ENCODE measurements around the gene ALPK3. TPM values are rescaled to one million over a fixed set of nuclear protein-coding genes. Genes with fewer than 3 reads are reported as not detected.

The ALPK3 gene
- polyA plus RNA-seq, 1 donor from 2014 or later = not detected

- Mint-ChIP-seq H3K27me3 (peaks cover 12% of the 10 kb centered on the region), H3K9me3 (no peaks in the 10 kb centered on the region), H3K4me3 (no peak overlapping the region), H3K36me3 (peaks cover 3% of the 10 kb centered on the region), H3K27ac (peak overlapping the region in 1 of 3 donors; percentile 50), H3K4me1 (no peaks in the 10 kb centered on the region)
Measured at GRCh38 chr15:84889991-84890669, 73.0 kb downstream of the ALPK3 start.

GRCh38 chr15:84890670-84891162 is 73.6 kb downstream of the ALPK3 start:
- Mint-ChIP-seq H3K4me1 (no peaks in the 10 kb centered on the region), H3K9me3 (no peaks in the 10 kb centered on the region), H3K4me3 (no peak overlapping the region), H3K27ac (peak overlapping the region in 2 of 3 donors; percentile 25 to 50), H3K36me3 (peaks cover 3% of the 10 kb centered on the region), H3K27me3 (peaks cover 12% of the 10 kb centered on the region)

DNA sequence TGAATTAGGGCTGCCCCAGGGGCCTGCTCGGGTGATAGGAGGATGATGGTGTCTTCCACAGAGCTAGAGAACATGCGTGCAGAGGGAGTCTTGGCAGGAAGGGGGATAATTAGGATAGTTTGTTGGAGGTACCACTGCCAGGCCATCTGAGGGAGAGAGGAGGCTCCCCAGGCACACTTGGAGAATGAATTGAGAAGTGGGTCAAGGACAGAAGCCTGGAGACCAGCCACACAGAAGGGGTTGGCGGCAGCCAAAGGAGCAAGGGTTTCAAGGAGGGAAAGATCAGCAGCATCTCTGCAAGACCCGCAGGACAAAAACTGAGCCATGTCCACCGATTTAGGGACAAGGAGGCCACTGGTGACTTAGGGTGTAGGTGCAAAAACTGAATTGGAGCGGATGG is 74.2 kb downstream of the ALPK3 start:
- Mint-ChIP-seq H3K9me3 (no peaks in the 10 kb centered on the region), H3K4me3 (no peak overlapping the region), H3K27ac (no peak overlapping the region), H3K36me3 (peaks cover 3% of the 10 kb centered on the region), H3K4me1 (no peaks in the 10 kb centered on the region), H3K27me3 (peaks cover 13% of the 10 kb centered on the region)

GRCh38 chr15:84892786-84893307 is 75.7 kb downstream of the ALPK3 start:
- H3K27me3 Mint-ChIP-seq = peaks cover 13% of the 10 kb centered on the region
- H3K36me3 Mint-ChIP-seq = peaks cover 3% of the 10 kb centered on the region
- H3K27ac Mint-ChIP-seq = no peak overlapping the region
- H3K9me3 Mint-ChIP-seq = no peaks in the 10 kb centered on the region
- no peaks in the 10 kb centered on the region for H3K4me1 Mint-ChIP-seq
- H3K4me3 Mint-ChIP-seq = no peak overlapping the region

- no peaks in the 10 kb centered on the region for H3K4me1 Mint-ChIP-seq
- H3K27me3 Mint-ChIP-seq = peaks cover 13% of the 10 kb centered on the region
- H3K9me3 Mint-ChIP-seq = no peaks in the 10 kb centered on the region
- H3K27ac Mint-ChIP-seq = no peak overlapping the region
- no peak overlapping the region for H3K4me3 Mint-ChIP-seq
- H3K36me3 Mint-ChIP-seq = peaks cover 3% of the 10 kb centered on the region
Measured at GRCh38 chr15:84893607-84894006, 76.5 kb downstream of the ALPK3 start.

DNA sequence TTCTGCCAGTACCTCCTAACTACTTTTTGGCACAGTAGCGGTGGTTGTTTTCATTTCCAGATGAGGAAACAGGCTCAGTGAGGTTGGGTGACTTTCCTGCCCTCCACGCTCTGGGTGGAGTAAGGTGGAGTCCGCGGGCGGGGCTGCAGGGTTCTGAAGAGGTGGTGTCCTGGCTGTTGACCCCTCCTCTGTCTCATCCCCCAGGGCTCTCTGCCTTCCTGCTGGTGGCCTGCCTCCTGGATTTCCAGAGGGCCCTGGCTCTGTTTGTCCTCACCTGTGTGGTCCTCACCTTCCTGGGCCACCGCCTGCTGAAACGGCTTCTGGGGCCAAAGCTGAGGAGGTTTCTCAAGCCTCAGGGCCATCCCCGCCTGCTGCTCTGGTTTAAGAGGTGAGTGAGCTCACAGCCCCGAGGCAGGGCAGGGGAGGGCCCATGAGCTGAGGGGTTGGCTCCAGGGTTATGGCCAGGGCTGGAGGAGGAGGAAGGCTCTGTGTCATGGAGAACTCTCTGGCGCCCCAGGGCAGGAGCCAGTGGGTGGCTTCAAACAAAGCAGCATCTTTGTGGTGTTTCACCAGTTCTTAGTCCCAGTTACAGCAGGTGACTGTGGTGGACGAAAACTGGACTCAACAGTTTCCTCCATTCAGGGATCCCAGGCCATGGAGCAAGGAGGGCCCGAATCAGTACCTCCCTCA is 77.7 kb downstream of the ALPK3 start:
- no peaks in the 10 kb centered on the region for H3K4me1 Mint-ChIP-seq
- no peak overlapping the region for H3K4me3 Mint-ChIP-seq
- H3K27ac Mint-ChIP-seq = no peak overlapping the region
- peaks cover 14% of the 10 kb centered on the region for H3K27me3 Mint-ChIP-seq
- peaks cover 3% of the 10 kb centered on the region for H3K36me3 Mint-ChIP-seq
- peaks cover 0 to 7% (median 5%) of the 10 kb centered on the region in 3 donors for H3K9me3 Mint-ChIP-seq

GRCh38 chr15:84898761-84899160 is 81.6 kb downstream of the ALPK3 start:
- H3K4me3 Mint-ChIP-seq = peak overlapping the region in 1 of 4 donors; percentile 52
- peaks cover 0 to 12% (median 9%) of the 10 kb centered on the region in 3 donors for H3K9me3 Mint-ChIP-seq
- no peak overlapping the region for H3K27ac Mint-ChIP-seq
- H3K27me3 Mint-ChIP-seq = peaks cover 7% of the 10 kb centered on the region
- H3K4me1 Mint-ChIP-seq = no peaks in the 10 kb centered on the region
- peaks cover 1% of the 10 kb centered on the region for H3K36me3 Mint-ChIP-seq

- H3K27ac Mint-ChIP-seq = peak overlapping the region in 1 of 3 donors; percentile 55
- peaks cover 0 to 12% (median 9%) of the 10 kb centered on the region in 3 donors for H3K9me3 Mint-ChIP-seq
- H3K27me3 Mint-ChIP-seq = peaks cover 3% of the 10 kb centered on the region
- no peak overlapping the region for H3K4me3 Mint-ChIP-seq
- no peaks in the 10 kb centered on the region for H3K4me1 Mint-ChIP-seq
- H3K36me3 Mint-ChIP-seq = peaks cover 1% of the 10 kb centered on the region
Measured at GRCh38 chr15:84899750-84900149, 82.6 kb downstream of the ALPK3 start.

DNA sequence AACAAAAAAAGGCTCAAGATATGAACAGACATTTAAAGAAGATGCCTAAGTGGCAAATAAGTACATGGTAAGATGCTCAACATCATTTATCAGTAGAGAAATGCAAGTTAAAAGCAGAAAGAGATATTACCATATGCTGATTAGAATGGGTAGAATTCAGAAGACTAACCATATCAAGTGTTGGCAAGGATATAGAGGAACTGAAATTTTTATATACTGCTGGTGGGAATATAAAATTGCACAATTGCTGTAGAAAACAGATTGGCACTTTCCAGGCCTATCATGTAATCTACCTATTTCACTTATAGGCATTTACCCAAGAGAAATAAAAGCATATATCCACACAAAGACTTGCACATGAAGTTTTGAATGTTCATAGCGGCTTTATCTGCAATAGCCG is 84.4 kb downstream of the ALPK3 start:
- Mint-ChIP-seq H3K4me3 (no peak overlapping the region), H3K9me3 (peaks cover 0 to 12% (median 9%) of the 10 kb centered on the region in 3 donors), H3K4me1 (no peaks in the 10 kb centered on the region), H3K27ac (no peak overlapping the region), H3K36me3 (peaks cover 1% of the 10 kb centered on the region), H3K27me3 (peaks cover 1% of the 10 kb centered on the region)

DNA sequence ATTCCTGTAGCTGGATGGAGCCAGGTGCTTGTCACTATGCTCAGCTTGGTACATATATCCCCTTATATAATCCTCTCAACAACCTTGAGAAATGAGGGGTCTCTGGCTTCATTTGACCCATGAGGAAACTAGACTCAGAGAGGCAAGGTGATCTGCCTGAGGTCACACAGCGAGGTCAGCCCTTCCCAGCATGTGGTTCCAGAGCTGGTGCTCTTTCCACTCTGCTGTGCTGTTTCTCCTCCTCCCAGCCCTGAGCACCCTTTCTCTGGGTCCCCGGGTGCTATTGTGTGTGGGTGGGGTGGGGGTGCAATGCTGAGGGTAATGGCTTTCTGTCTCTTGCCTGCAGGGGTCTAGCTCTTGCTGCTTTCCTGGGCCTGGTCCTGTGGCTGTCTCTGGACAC is 86.6 kb downstream of the ALPK3 start:
- Mint-ChIP-seq H3K27me3 (peaks cover 2% of the 10 kb centered on the region), H3K27ac (no peak overlapping the region), H3K4me1 (no peaks in the 10 kb centered on the region)

GRCh38 chr15:84904419-84904818 is 87.3 kb downstream of the ALPK3 start:
- Mint-ChIP-seq H3K4me3 (no peak overlapping the region), H3K4me1 (no peaks in the 10 kb centered on the region), H3K36me3 (peaks cover 1% of the 10 kb centered on the region), H3K27me3 (peaks cover 3% of the 10 kb centered on the region), H3K27ac (no peak overlapping the region), H3K9me3 (peaks cover 0 to 8% (median 5%) of the 10 kb centered on the region in 3 donors)

More for the DNA sequence above, 86.6 kb downstream of the ALPK3 start:
- H3K9me3 Mint-ChIP-seq = peaks cover 0 to 12% (median 9%) of the 10 kb centered on the region in 3 donors
- H3K36me3 Mint-ChIP-seq = peaks cover 1% of the 10 kb centered on the region
- H3K4me3 Mint-ChIP-seq = no peak overlapping the region

DNA sequence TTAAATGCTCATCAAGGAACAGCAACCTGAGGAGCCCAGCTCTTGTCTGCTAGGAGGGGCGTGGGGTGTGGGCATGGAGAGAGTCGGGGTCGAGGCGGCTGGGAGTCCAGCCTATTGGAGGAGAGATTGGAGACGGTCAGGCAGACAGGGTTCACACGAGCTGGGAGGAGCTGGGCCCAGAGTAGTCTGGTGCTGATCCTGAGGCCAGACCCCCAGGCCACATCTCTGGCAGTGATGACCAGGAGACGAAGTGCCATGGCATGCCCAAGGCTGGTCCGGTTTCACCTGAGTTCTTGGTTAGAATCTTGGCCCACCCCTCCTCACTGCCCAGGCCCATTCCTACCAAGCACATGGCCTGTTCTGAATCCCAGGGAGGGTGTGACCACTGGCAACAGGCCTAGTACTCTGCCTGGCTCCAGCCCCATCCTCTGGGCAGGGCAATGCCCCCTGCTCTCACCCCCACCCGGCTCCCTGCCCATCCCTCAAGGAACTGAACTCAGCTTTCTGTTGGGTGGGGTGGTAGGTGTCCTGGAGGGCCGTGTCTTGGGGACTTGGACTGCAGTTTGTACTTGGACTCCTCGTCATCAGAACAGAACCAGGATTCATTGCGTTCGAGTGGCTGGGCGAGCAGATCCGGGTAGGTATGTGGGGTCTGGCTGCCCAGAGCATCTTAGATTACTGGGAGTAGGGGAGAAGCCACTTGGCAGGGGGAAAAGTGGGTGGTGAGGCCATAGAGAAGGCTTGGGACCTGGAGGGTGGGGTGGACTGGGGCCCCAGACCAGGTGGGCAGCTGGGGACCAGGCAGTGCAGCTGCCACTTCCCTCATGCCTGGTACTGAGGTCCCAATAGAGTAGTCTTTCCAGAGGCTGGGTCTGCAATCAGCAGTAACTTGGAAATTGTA is 88.1 kb downstream of the ALPK3 start:
- H3K36me3 Mint-ChIP-seq = peaks cover 1% of the 10 kb centered on the region
- H3K4me1 Mint-ChIP-seq = no peaks in the 10 kb centered on the region
- H3K9me3 Mint-ChIP-seq = peaks cover 0 to 5% (median 4%) of the 10 kb centered on the region in 3 donors
- H3K27me3 Mint-ChIP-seq = peaks cover 3% of the 10 kb centered on the region
- no peak overlapping the region for H3K4me3 Mint-ChIP-seq
- H3K27ac Mint-ChIP-seq = no peak overlapping the region

- no peak overlapping the region for H3K4me3 Mint-ChIP-seq
- H3K4me1 Mint-ChIP-seq = no peaks in the 10 kb centered on the region
Measured at GRCh38 chr15:84907731-84908130, 90.6 kb downstream of the ALPK3 start.

GRCh38 chr15:84908564-84908963 is 91.4 kb downstream of the ALPK3 start:
- H3K36me3 Mint-ChIP-seq = no peaks in the 10 kb centered on the region
- H3K9me3 Mint-ChIP-seq = no peaks in the 10 kb centered on the region
- H3K27me3 Mint-ChIP-seq = peaks cover 3% of the 10 kb centered on the region
- no peaks in the 10 kb centered on the region for H3K4me1 Mint-ChIP-seq
- no peak overlapping the region for H3K4me3 Mint-ChIP-seq
- no peak overlapping the region for H3K27ac Mint-ChIP-seq

More at GRCh38 chr15:84907731-84908130, 90.6 kb downstream of the ALPK3 start:
- Mint-ChIP-seq H3K9me3 (no peaks in the 10 kb centered on the region), H3K27me3 (peaks cover 3% of the 10 kb centered on the region), H3K27ac (peak overlapping the region in 1 of 3 donors; percentile 59), H3K36me3 (no peaks in the 10 kb centered on the region)
